K562 (cell line): ENCODE results near the gene TTC16. TPM values are rescaled to one million over a fixed set of nuclear protein-coding genes. Genes with fewer than 3 reads are reported as not detected.
A peak's percentile ranks its signal among the peaks of the same experiment; 100 is the strongest.

Experiments
- CBX3 ChIP-seq, 2 experiments: IDR thresholded peaks; 1 replicate in 1 of 2; 2 replicates in 1 of 2; pipeline ENCODE4 v1.6.1; 2012; ENCODE audit warnings: inconsistent platforms in 2 of 2, low read length in 2 of 2, borderline replicate concordance in 1 of 2, control low read depth in 1 of 2
- CREBBP ChIP-seq: IDR thresholded peaks from one replicate; pipeline ENCODE4 v1.6.1; 2012; ENCODE audit warnings: low read depth, mild to moderate bottlenecking, control low read depth, inconsistent platforms, low read length
- EGR1 ChIP-seq: fragments of 450-650 bp; conservative IDR thresholded peaks from 2 replicates; pipeline ENCODE4 v1.6.1; 2017; ENCODE audit warnings: mild to moderate bottlenecking
- FOS ChIP-seq: IDR thresholded peaks from 3 replicates; pipeline ENCODE4 v1.6.1; 2011; ENCODE audit not compliant: insufficient read length; ENCODE audit errors: extremely low read depth
- FOXO4 ChIP-seq: fragments of 450-650 bp; formaldehyde crosslinking; IDR thresholded peaks from 2 replicates; pipeline ENCODE4 v1.4.0; 2020; ENCODE audit warnings: mild to moderate bottlenecking, moderate library complexity
- LARP7 ChIP-seq: fragments of 450-650 bp; IDR thresholded peaks from 2 replicates; pipeline ENCODE4 v1.6.1; 2016
- LEF1 ChIP-seq: fragments of 450-650 bp; IDR thresholded peaks from 2 replicates; pipeline ENCODE4 v1.6.1; 2016; ENCODE audit warnings: mild to moderate bottlenecking
- MAFK ChIP-seq: IDR thresholded peaks from 2 replicates; pipeline ENCODE4 v1.6.1; 2011; ENCODE audit warnings: low read length, improper control_type of control experiment
- MTA1 ChIP-seq: fragments of 450-650 bp; IDR thresholded peaks from 2 replicates; pipeline ENCODE4 v1.6.1; 2017; ENCODE audit warnings: borderline replicate concordance
- NFIX ChIP-seq: fragments of 250-450 bp; sonication (Bioruptor Pico); IDR thresholded peaks from 2 replicates; pipeline ENCODE4 v1.4.0; 2020; ENCODE audit warnings: low read depth, mild to moderate bottlenecking, moderate library complexity
- NFYB ChIP-seq: IDR thresholded peaks from 2 replicates; pipeline ENCODE4 v1.6.1; 2011; ENCODE audit warnings: mild to moderate bottlenecking, moderate library complexity; ENCODE audit not compliant: insufficient read length; ENCODE audit errors: extremely low read depth
- OTX1 ChIP-seq: fragments of 450-650 bp; formaldehyde crosslinking; IDR thresholded peaks from 2 replicates; pipeline ENCODE4 v1.4.0; 2022; ENCODE audit warnings: mild to moderate bottlenecking
- SMC3 ChIP-seq: conservative IDR thresholded peaks from 2 replicates; pipeline ENCODE4 v1.6.1; 2011; ENCODE audit warnings: low read depth, low read length, improper control_type of control experiment; ENCODE audit not compliant: insufficient read depth
- THAP12 ChIP-seq: fragments of 250-450 bp; sonication (Bioruptor Pico); IDR thresholded peaks from 2 replicates; pipeline ENCODE4 v1.9.0; 2021; ENCODE audit warnings: mild to moderate bottlenecking, inconsistent platforms
- THRAP3 ChIP-seq: fragments of 450-650 bp; IDR thresholded peaks from 2 replicates; pipeline ENCODE4 v1.6.1; 2016; ENCODE audit warnings: mild to moderate bottlenecking, inconsistent platforms, borderline replicate concordance
- THRB ChIP-seq: fragments of 450-650 bp; formaldehyde crosslinking; conservative IDR thresholded peaks from 2 replicates; pipeline ENCODE4 v1.4.0; 2022; ENCODE audit warnings: mild to moderate bottlenecking, missing genetic modification characterization
- VEZF1 ChIP-seq: fragments of 200-800 bp; sonication (Bioruptor generic); IDR thresholded peaks from 2 replicates; pipeline ENCODE4 v1.6.1; 2017; ENCODE audit warnings: missing genetic modification characterization, missing compliant biosample characterization
- ZKSCAN8 ChIP-seq: fragments of 200-800 bp; sonication (Bioruptor generic); IDR thresholded peaks from 2 replicates; pipeline ENCODE4 v1.6.1; 2016; ENCODE audit warnings: missing genetic modification characterization, missing compliant biosample characterization
- ZNF121 ChIP-seq: sonication (generic); formaldehyde crosslinking; conservative IDR thresholded peaks from 2 replicates; pipeline ENCODE4 v1.8.0; 2022; ENCODE audit warnings: missing genetic modification reagents
- ZNF583 ChIP-seq: fragments of 250-450 bp; sonication (Bioruptor Pico); IDR thresholded peaks from 2 replicates; pipeline ENCODE4 v1.4.0; 2020
- polyA plus RNA-seq, 8 experiments: library from polyadenylated mRNA; depleted of rRNA in 4 of 8; stranded (reverse) in 5 of 8; unstranded in 3 of 8; fragments of >200 nt; fragmentation: Nextera tagmentation in 2 of 8; fragmentation: Illumina TruSeq in 1 of 8; extraction: Ambion mirVana in 2 of 8; extraction: Trizol in 1 of 8; gene quantifications; 2 replicates each; pipeline versions ENCODE4 v1.2.1 to v1.2.3, GENCODE V29; 2011 to 2014; ENCODE audit warnings: inconsistent platforms in 1 of 8, missing spikeins in 1 of 8
- total RNA-seq, 7 experiments: library from RNA; depleted of rRNA in 6 of 7; stranded (reverse); fragments of >200 nt in 6 of 7; fragmentation: Illumina TruSeq in 2 of 7; extraction: Trizol in 2 of 7; gene quantifications; 2 replicates each; pipeline versions ENCODE4 v1.2.1 to v1.2.3, GENCODE V29; 2011 to 2021; ENCODE audit warnings: low replicate concordance in 1 of 7

The TTC16 gene
- total and polyA plus RNA-seq, 9 of the 15 experiments (the other 6 are each of a cell fraction or from before 2014, with no cell fraction given): 0.11 TPM; not detected in 8

GRCh38 chr9:127698985-127699670 lies 16.8 kb upstream of the TTC16 start (continued):
- peak; percentile 78; the same call in 1 of the 2 replicates for TF ChIP-seq THAP12 (CRISPR knock-in tag)
- peak; percentile 80; the same call in 1 of the 2 replicates for TF ChIP-seq THRAP3
- peak; percentile 12; the same call in 1 of the 2 replicates for TF ChIP-seq NFIX
- TF ChIP-seq ZNF583 (CRISPR knock-in tag): peak; percentile 77; the same call in 1 of the 2 replicates
- TF ChIP-seq OTX1 (CRISPR knock-in tag): peak; percentile 70; the same call in 1 of the 2 replicates
- peak; percentile 75 for TF ChIP-seq NFYB
- TF ChIP-seq THRB (CRISPR knock-in tag): 0 out of 2 replicates have a peak, but pooled peaks have one; percentile 6
- TF ChIP-seq MTA1: peak; percentile 66; the same call in 1 of the 2 replicates
- no peak; the same call in 1 of the 2 replicates for TF ChIP-seq LEF1
- TF ChIP-seq FOS: peak; percentile 85
- no peak for TF ChIP-seq ZNF121 (CRISPR knock-in tag)
- no peak for TF ChIP-seq SMC3
- peak; percentile 78; the same call in 1 of the 2 replicates for TF ChIP-seq ZKSCAN8 (CRISPR knock-in tag)
- TF ChIP-seq MAFK: no peak
- no peak for TF ChIP-seq EGR1
- 0 out of 2 replicates have a peak, but pooled peaks have one; percentile 23 for TF ChIP-seq LARP7
- TF ChIP-seq VEZF1: peak; percentile 51
- peak in 1 of 2 experiments; percentile 83; a peak in 1 of 3 replicates for TF ChIP-seq CBX3 (IDR thresholded peaks at IDR 0.05; ENCODE audit: borderline replicate concordance in 1 of 2, low read length in 2 of 2)
- TF ChIP-seq FOXO4 (CRISPR knock-in tag): 0 out of 2 replicates have a peak, but pooled peaks have one; percentile 75
- no peak for TF ChIP-seq CREBBP
